OCI-LY7 (cell line): ENCODE results near the gene ABCA13. TPM values are rescaled to one million over a fixed set of nuclear protein-coding genes. Genes with fewer than 3 reads are reported as not detected.

Experiments used
- BruUV-seq: library from RNA; stranded (reverse); fragments of 400-500 nt; replicated peaks from 2 replicates; lab custom pipeline; 2021; lab: Mats Ljungman, UMichigan
- CTCF ChIA-PET: fragments of 300-600 bp; sonication (Branson Sonifier 250); formaldehyde crosslinking; loops from one replicate; lab custom pipeline; 2022; ENCODE audit warnings: antibody characterized with exemption; ENCODE audit not compliant: unreplicated experiment; lab: Charles Lee
- POLR2A ChIA-PET: fragments of 300-600 bp; sonication (Branson Sonifier 250); formaldehyde crosslinking; loops from one replicate; lab custom pipeline; 2022; ENCODE audit warnings: antibody characterized with exemption; lab: Charles Lee
- DNase-seq: peaks from one replicate; pipeline ENCODE4 v3.0.0-alpha.2; 2015; ENCODE audit warnings: low spot score
- H2AFZ ChIP-seq: fragments of 200-600 bp; sonication (generic), shearing (Covaris generic); 2 replicates; pipeline ENCODE4 v1.6.1; 2014; ENCODE audit warnings: mild to moderate bottlenecking, antibody characterized with exemption, low read length, moderate library complexity
- H3K27ac ChIP-seq: fragments of 200-600 bp; sonication (generic); 2 replicates; pipeline ENCODE4 v1.5.1; 2014; ENCODE audit warnings: mixed run types, low read depth, mild to moderate bottlenecking, moderate library complexity, low read length, inconsistent platforms; ENCODE audit not compliant: poor library complexity, severe bottlenecking
- H3K36me3 ChIP-seq: fragments of 200-600 bp; sonication (generic); 2 replicates; pipeline ENCODE4 v1.6.1; 2014; ENCODE audit warnings: mild to moderate bottlenecking, antibody characterized with exemption, low read length, moderate library complexity, mixed read lengths; ENCODE audit not compliant: insufficient read depth
- H3K4me1 ChIP-seq: fragments of 200-600 bp; sonication (generic); 2 replicates; pipeline ENCODE4 v1.5.1; 2014; ENCODE audit warnings: mild to moderate bottlenecking, low read length; ENCODE audit not compliant: insufficient read depth, poor library complexity, severe bottlenecking
- H3K4me2 ChIP-seq: fragments of 200-600 bp; sonication (generic); 2 replicates; pipeline ENCODE4 v1.6.1; 2014; ENCODE audit warnings: mild to moderate bottlenecking, low read length
- H3K4me3 ChIP-seq: fragments of 200-600 bp; sonication (generic); 2 replicates; pipeline ENCODE4 v1.5.1; 2014; ENCODE audit warnings: mild to moderate bottlenecking, low read depth, low read length; ENCODE audit not compliant: poor library complexity, severe bottlenecking
- H3K79me2 ChIP-seq: fragments of 200-600 bp; sonication (generic); 2 replicates; pipeline ENCODE4 v1.6.1; 2016; ENCODE audit warnings: low read depth, mild to moderate bottlenecking, low read length, moderate library complexity, mixed read lengths; ENCODE audit not compliant: insufficient read depth
- H3K9me2 ChIP-seq: fragments of 200-600 bp; sonication (generic); 2 replicates; pipeline ENCODE4 v1.6.1; 2016; ENCODE audit warnings: mild to moderate bottlenecking, low read length, mixed read lengths; ENCODE audit not compliant: insufficient read depth
- H3K9me3 ChIP-seq: fragments of 200-600 bp; sonication (generic); 2 replicates; pipeline ENCODE4 v1.6.1; 2014; ENCODE audit warnings: mild to moderate bottlenecking, mixed run types, low read length, mixed read lengths
- H4K20me1 ChIP-seq: fragments of 200-600 bp; sonication (generic); 2 replicates; pipeline ENCODE4 v1.6.1; 2014; ENCODE audit warnings: mild to moderate bottlenecking, antibody characterized with exemption, low read length, moderate library complexity, mixed read lengths; ENCODE audit not compliant: insufficient read depth
- CTCF ChIP-seq: fragments of 200-600 bp; sonication (generic); conservative IDR thresholded peaks from 2 replicates; pipeline ENCODE4 v1.5.1; 2014; ENCODE audit warnings: mild to moderate bottlenecking, antibody characterized with exemption, low read length, moderate library complexity, mixed read lengths
- EZH2phosphoT487 ChIP-seq: fragments of 200-600 bp; sonication (generic); IDR thresholded peaks from 2 replicates; pipeline ENCODE4 v1.6.1; 2018; ENCODE audit warnings: low read depth, borderline replicate concordance, mild to moderate bottlenecking, mixed run types, antibody characterized with exemption, low read length, moderate library complexity, mixed read lengths
- intact Hi-C: fragments of 100-400 bp; cut with micrococcal nuclease; formaldehyde crosslinking; loops from one replicate; pipeline ENCODE4 v1.10.0; 2022; ENCODE audit not compliant: unreplicated experiment
- total RNA-seq, 2 experiments: library from RNA; depleted of rRNA in 1 of 2; stranded (reverse); fragments of >200 nt in 1 of 2; shearing (Covaris generic) in 1 of 2; gene quantifications; 2 replicates each; pipeline ENCODE4 v1.2.3, GENCODE V29; 2014 to 2022

ABCA13 gene
- total RNA-seq, 2 experiments from 2014 or later: not detected

- BruUV-seq: no TSS peak
- ChIA-PET CTCF (no interaction called here), POLR2A (interaction anchor here (0.7 kb wide), 1 partner anchor 1731 kb away, joined by 3 read pairs; no protein-coding TSS in a partner anchor)
- Histone ChIP-seq H3K4me3 (no peak overlapping the region), H3K4me1 (no peaks in the 10 kb centered on the region), H3K79me2 (no peaks in the 10 kb centered on the region), H2AFZ (no peak overlapping the region), H3K4me2 (no peak overlapping the region), H3K27ac (no peak overlapping the region), H3K9me2 (no peaks in the 10 kb centered on the region), H4K20me1 (no peaks in the 10 kb centered on the region), H3K9me3 (no peaks in the 10 kb centered on the region), H3K36me3 (no peaks in the 10 kb centered on the region)
- TF ChIP-seq EZH2phosphoT487: no peak
- no peak for TF ChIP-seq CTCF
- intact Hi-C loops: no loop called here
- no peak for DNase-seq
Measured at GRCh38 chr7:48182718-48183369, 11.6 kb downstream of the ABCA13 start.

- no peak overlapping the region for H3K27ac ChIP-seq
- no peak overlapping the region for H3K4me3 ChIP-seq
- H3K9me3 ChIP-seq: no peaks in the 10 kb centered on the region
- H3K36me3 ChIP-seq: no peaks in the 10 kb centered on the region
- H4K20me1 ChIP-seq: no peaks in the 10 kb centered on the region
- no peak for DNase-seq
- H3K79me2 ChIP-seq: no peaks in the 10 kb centered on the region
- no peaks in the 10 kb centered on the region for H3K4me1 ChIP-seq
- intact Hi-C loops: no loop called here
- H3K9me2 ChIP-seq: no peaks in the 10 kb centered on the region
- ChIA-PET CTCF (no interaction called here), POLR2A (interaction anchor here (0.7 kb wide), 2 partner anchors 82 to 1731 kb away, joined by 3 to 4 read pairs; no protein-coding TSS in a partner anchor)
- no peak overlapping the region for H2AFZ ChIP-seq
- TF ChIP-seq EZH2phosphoT487 (no peak), CTCF (no peak)
- no peak overlapping the region for H3K4me2 ChIP-seq
- no TSS peak for BruUV-seq
Measured at GRCh38 chr7:48183370-48183743, 12.1 kb downstream of the ABCA13 start.

- no peaks in the 10 kb centered on the region for H3K9me2 ChIP-seq
- no peaks in the 10 kb centered on the region for H3K36me3 ChIP-seq
- no peak overlapping the region for H2AFZ ChIP-seq
- no peaks in the 10 kb centered on the region for H4K20me1 ChIP-seq
- no peaks in the 10 kb centered on the region for H3K79me2 ChIP-seq
- no peak for DNase-seq
- no peak overlapping the region for H3K4me2 ChIP-seq
- ChIA-PET CTCF (no interaction called here), POLR2A (interaction anchor here (0.6 to 0.7 kb wide), 2 partner anchors 83 to 1188 kb away, joined by 4 to 5 read pairs; no protein-coding TSS in a partner anchor)
- no peaks in the 10 kb centered on the region for H3K9me3 ChIP-seq
- no peak overlapping the region for H3K27ac ChIP-seq
- no TSS peak for BruUV-seq
- no peak for TF ChIP-seq CTCF
- no peak for TF ChIP-seq EZH2phosphoT487
- no peak overlapping the region for H3K4me3 ChIP-seq
- intact Hi-C loops: no loop called here
- H3K4me1 ChIP-seq: no peaks in the 10 kb centered on the region
Measured at GRCh38 chr7:48183965-48184364, 12.7 kb downstream of the ABCA13 start.
